ENCODE data around the gene LITAFD. TPM values are rescaled to one million over a fixed set of nuclear protein-coding genes. Genes with fewer than 3 reads are reported as not detected.

The LITAFD gene
- polyA plus RNA-seq, 1 donor from 2014 or later = not detected

DNA sequence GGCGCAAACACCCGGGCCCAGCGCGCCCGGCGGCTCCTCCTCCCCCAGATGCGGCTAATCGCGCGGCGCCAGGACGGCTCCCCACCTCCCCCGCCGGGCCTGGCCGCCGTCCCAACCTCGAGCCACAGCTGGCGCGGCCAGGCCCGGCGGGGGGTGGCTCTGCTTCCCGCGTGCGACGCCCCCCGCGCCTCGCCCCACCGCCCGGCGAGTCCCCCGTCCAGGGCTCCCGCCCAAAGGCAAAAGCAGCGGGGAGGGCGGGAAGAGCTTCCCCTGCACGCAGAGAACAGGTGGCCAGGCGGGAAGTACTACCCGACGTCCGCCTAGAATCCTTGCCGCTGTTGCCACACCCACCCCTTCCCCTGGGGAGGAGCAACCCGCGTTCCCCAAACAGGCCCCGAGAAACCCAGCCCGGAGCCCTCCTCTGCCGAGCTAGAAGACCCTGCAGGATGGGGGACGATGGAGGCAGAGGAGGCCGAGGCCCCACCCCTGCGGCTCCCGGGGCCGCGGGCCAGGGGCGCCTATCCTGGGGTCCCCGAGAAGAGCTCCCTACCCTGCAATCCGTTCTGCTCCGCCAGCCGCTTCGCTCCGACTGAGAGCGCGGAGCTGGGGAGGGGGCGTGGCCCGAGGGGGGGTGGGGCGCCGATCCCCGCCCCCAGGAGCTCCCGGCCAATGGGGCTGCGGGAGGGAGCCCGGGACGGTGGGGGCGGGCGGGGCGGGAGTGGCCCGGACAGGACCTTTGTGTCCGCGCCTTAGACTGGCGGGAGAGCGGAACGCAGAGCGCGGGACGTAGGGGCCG is 13.5 kb upstream of the LITAFD start, which contains the start of gene CARHSP1:
Gene CARHSP1 (minus strand): TSS at position 591 of the 796 bp plus-strand sequence. CDS start 9,678 bp downstream, outside the sequence.
- Histone ChIP-seq H3K9ac (ENCODE audit: low read length) (peak within 1 kb of the TSS; percentile 78), H3K4me3 (ENCODE audit: low read length) (peak within 1 kb of the TSS; percentile 80), H3K27me3 (ENCODE audit: insufficient read depth, low read depth, low read length) (no peaks in the 10 kb centered on the region), H3K4me2 (ENCODE audit: low read length) (peak within 1 kb of the TSS; percentile 82), H3K9me2 (ENCODE audit: insufficient read depth, low read length) (no peaks in the 10 kb centered on the region), H3K79me2 (replicated peaks; ENCODE audit: insufficient read depth, low read length) (peaks cover 47% of the 10 kb centered on the region), H4K20me1 (ENCODE audit: insufficient read depth) (no peaks in the 10 kb centered on the region), H3K27ac (ENCODE audit: low read length) (peak within 1 kb of the TSS; percentile 63), H3K9me3 (ENCODE audit: low read length) (no peaks in the 10 kb centered on the region), H3F3A (ENCODE audit: insufficient read depth, low read length, poor library complexity, severe bottlenecking) (no peaks in the 10 kb centered on the region), H2AFZ (ENCODE audit: low read depth, low read length) (no peak within 1 kb of the TSS), H3K36me3 (ENCODE audit: insufficient read depth, low read length) (no peaks in the 10 kb centered on the region)
- TF ChIP-seq RAD21 (conservative IDR thresholded peaks at IDR 0.05) = no peak
- TF ChIP-seq EZH2 (IDR thresholded peaks at IDR 0.05; ENCODE audit: borderline replicate concordance, insufficient read depth, low read length, poor library complexity, severe bottlenecking) = no peak
- TF ChIP-seq, protein P1, sequence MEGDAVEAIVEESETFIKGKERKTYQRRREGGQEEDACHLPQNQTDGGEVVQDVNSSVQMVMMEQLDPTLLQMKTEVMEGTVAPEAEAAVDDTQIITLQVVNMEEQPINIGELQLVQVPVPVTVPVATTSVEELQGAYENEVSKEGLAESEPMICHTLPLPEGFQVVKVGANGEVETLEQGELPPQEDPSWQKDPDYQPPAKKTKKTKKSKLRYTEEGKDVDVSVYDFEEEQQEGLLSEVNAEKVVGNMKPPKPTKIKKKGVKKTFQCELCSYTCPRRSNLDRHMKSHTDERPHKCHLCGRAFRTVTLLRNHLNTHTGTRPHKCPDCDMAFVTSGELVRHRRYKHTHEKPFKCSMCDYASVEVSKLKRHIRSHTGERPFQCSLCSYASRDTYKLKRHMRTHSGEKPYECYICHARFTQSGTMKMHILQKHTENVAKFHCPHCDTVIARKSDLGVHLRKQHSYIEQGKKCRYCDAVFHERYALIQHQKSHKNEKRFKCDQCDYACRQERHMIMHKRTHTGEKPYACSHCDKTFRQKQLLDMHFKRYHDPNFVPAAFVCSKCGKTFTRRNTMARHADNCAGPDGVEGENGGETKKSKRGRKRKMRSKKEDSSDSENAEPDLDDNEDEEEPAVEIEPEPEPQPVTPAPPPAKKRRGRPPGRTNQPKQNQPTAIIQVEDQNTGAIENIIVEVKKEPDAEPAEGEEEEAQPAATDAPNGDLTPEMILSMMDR (IDR thresholded peaks at IDR 0.05; ENCODE audit: poor library complexity, severe bottlenecking) = no peak
- TF ChIP-seq, protein P2, sequence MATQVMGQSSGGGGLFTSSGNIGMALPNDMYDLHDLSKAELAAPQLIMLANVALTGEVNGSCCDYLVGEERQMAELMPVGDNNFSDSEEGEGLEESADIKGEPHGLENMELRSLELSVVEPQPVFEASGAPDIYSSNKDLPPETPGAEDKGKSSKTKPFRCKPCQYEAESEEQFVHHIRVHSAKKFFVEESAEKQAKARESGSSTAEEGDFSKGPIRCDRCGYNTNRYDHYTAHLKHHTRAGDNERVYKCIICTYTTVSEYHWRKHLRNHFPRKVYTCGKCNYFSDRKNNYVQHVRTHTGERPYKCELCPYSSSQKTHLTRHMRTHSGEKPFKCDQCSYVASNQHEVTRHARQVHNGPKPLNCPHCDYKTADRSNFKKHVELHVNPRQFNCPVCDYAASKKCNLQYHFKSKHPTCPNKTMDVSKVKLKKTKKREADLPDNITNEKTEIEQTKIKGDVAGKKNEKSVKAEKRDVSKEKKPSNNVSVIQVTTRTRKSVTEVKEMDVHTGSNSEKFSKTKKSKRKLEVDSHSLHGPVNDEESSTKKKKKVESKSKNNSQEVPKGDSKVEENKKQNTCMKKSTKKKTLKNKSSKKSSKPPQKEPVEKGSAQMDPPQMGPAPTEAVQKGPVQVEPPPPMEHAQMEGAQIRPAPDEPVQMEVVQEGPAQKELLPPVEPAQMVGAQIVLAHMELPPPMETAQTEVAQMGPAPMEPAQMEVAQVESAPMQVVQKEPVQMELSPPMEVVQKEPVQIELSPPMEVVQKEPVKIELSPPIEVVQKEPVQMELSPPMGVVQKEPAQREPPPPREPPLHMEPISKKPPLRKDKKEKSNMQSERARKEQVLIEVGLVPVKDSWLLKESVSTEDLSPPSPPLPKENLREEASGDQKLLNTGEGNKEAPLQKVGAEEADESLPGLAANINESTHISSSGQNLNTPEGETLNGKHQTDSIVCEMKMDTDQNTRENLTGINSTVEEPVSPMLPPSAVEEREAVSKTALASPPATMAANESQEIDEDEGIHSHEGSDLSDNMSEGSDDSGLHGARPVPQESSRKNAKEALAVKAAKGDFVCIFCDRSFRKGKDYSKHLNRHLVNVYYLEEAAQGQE (IDR thresholded peaks at IDR 0.05; ENCODE audit: borderline replicate concordance) = peak; percentile 98
- TF ChIP-seq TAF1 (IDR thresholded peaks at IDR 0.05; ENCODE audit: low read depth) = peak; percentile 100
- peak; percentile 90 for TF ChIP-seq POLR2AphosphoS5 (IDR thresholded peaks at IDR 0.05)

DNA sequence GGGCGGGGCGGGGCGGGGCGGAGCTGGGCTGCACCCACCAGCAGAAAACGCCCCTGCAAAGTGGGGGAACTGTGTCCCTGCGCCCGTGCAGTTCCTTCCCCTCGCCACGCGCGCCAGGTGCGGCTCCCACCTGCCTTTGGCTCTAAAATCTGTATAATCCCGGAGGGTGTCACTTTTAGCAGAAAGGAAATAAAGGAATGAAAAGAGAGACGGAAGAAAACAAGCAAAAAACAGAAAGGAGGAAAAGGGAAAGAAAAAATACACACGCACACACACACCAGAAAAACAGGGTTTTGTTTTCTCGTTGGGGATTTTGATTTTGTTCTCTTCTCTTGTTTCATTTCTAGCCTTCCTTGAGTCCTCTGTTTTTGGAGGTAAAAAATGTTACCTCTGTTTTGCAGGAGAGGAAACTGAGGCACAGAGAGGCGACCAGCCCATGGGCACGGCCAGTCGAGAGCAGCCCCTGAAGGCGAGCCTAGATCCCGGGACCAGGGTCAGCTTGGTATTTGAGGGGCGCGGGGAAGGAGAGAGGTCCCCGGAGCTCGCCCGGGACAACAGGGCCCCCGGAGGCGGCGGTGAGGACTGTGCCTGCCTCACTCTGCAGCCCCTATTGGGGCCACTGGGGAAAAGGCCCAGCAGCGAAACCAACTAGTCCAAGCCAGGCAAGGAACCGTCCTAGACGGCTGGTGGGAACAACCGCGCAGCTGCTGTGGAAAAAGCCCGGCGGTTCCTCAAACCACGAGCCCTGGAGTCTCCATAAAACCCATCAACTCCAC is 12.8 kb upstream of the LITAFD start:
- Histone ChIP-seq H3K4me3 (ENCODE audit: low read length) (peak overlapping the region; percentile 80), H3K27ac (ENCODE audit: low read length) (no peak overlapping the region), H3F3A (ENCODE audit: insufficient read depth, low read length, poor library complexity, severe bottlenecking) (no peaks in the 10 kb centered on the region), H2AFZ (ENCODE audit: low read depth, low read length) (no peak overlapping the region), H3K27me3 (ENCODE audit: insufficient read depth, low read depth, low read length) (no peaks in the 10 kb centered on the region), H3K9me3 (ENCODE audit: low read length) (no peaks in the 10 kb centered on the region), H3K36me3 (ENCODE audit: insufficient read depth, low read length) (no peaks in the 10 kb centered on the region), H3K9ac (ENCODE audit: low read length) (peak overlapping the region; percentile 37), H3K79me2 (replicated peaks; ENCODE audit: insufficient read depth, low read length) (peaks cover 39% of the 10 kb centered on the region), H3K4me2 (ENCODE audit: low read length) (no peak overlapping the region), H4K20me1 (ENCODE audit: insufficient read depth) (no peaks in the 10 kb centered on the region), H3K9me2 (ENCODE audit: insufficient read depth, low read length) (no peaks in the 10 kb centered on the region)
- TF ChIP-seq MXI1 (conservative IDR thresholded peaks at IDR 0.05; ENCODE audit: poor library complexity, severe bottlenecking) = no peak
- TF ChIP-seq EZH2 (IDR thresholded peaks at IDR 0.05; ENCODE audit: borderline replicate concordance, insufficient read depth, low read length, poor library complexity, severe bottlenecking) = no peak
- TF ChIP-seq, protein P2 (IDR thresholded peaks at IDR 0.05; ENCODE audit: borderline replicate concordance) = no peak
- no peak for TF ChIP-seq TAF1 (IDR thresholded peaks at IDR 0.05; ENCODE audit: low read depth)
- no peak for TF ChIP-seq POLR2AphosphoS5 (IDR thresholded peaks at IDR 0.05)
- peak; percentile 5 for TF ChIP-seq RAD21 (conservative IDR thresholded peaks at IDR 0.05)
- no peak for TF ChIP-seq SMC3 (conservative IDR thresholded peaks at IDR 0.05; ENCODE audit: poor library complexity)
- TF ChIP-seq, protein P1 (IDR thresholded peaks at IDR 0.05; ENCODE audit: poor library complexity, severe bottlenecking) = peak; percentile 39
- TF ChIP-seq EP300 (conservative IDR thresholded peaks at IDR 0.05; ENCODE audit: poor library complexity, severe bottlenecking) = no peak
